ENCODE results near the gene SETD5. TPM values are rescaled to one million over a fixed set of nuclear protein-coding genes. Genes with fewer than 3 reads are reported as not detected.

The SETD5 gene
- total and polyA plus RNA-seq, 2 of the 8 experiments (the other 6 are each of a cell fraction or from before 2014, with no cell fraction given): 108 to 234 TPM

GRCh38 chr3:9385187-9386077 lies 12.0 kb upstream of the SETD5 start (continued):
- no peak for TF ChIP-seq CHD7 (IDR thresholded peaks at IDR 0.05; ENCODE audit: insufficient replicate concordance, low read length)
- no peak for TF ChIP-seq CTBP2 (IDR thresholded peaks at IDR 0.05; ENCODE audit: borderline replicate concordance, insufficient read depth, insufficient read length, low read length)
- no peak for TF ChIP-seq NRF1 (IDR thresholded peaks at IDR 0.05; ENCODE audit: low read depth, low read length)
- peak in 1 of 2 experiments; percentile 39; a peak in 1 of 3 replicates for TF ChIP-seq POLR2A (IDR thresholded peaks at IDR 0.05; ENCODE audit: control extremely low read depth in 1 of 2, low read depth in 2 of 2, low read length in 2 of 2)

Measured in H1 (cell line).